ENCODE measurements around the gene GDAP1L1. TPM values are rescaled to one million over a fixed set of nuclear protein-coding genes. Genes with fewer than 3 reads are reported as not detected.
A peak's percentile ranks its signal among the peaks of the same experiment; 100 is the strongest.

GDAP1L1 gene
- total RNA-seq, 2 donors from 2014 or later, result not detected

DNA sequence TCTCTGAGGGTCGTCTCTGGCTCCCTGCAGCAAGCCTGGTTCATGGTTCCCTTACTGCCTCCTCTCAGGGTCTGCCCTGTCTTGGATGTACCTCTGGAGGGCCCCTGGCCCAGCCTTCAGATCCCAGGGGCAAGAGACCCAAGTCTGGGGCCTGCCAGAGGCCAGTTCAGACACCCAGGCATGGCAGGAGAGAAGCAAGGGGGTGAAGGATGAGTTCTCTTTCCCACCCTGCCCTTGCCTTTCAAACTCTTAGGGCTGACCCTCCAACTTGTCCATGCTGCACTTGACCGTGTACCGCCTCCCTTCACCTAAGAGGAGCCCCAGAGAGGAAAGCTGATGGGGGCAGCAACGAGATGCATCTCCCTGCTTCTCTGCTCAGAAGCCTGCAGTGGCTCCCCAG is 4.2 kb downstream of the GDAP1L1 start:
- Mint-ChIP-seq H3K9me3 (no peaks in the 10 kb centered on the region), H3K27me3 (peaks cover 6 to 8% of the 10 kb centered on the region in 2 donors), H3K27ac (no peak overlapping the region), H3K4me3 (no peak overlapping the region), H3K4me1 (ENCODE audit: low read depth in 2 of 2) (peaks cover 0 to 5% of the 10 kb centered on the region in 2 donors), H3K36me3 (no peaks in the 10 kb centered on the region)
- no peak for DNase-seq (ENCODE audit: low spot score)
- ATAC-seq, result no peak

DNA sequence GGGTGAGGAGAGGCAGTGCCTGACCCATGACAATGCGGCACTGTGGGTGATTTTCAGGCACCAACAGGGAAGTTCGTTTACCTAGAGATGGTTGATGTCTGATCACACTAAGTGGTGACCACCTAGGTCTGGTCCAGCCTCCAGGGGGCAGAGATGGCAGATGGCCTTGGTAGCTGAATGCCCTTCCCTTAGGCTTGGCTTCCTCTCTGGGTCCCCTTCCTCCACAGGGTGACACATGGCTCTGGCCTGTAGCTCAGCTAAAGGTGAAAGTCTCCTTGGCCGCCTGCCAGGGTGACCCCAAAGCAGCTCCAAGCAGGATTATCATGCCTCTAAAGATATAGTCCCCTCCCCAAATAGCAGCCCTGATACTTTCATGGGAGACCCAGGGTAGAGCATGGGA is 6.4 kb downstream of the GDAP1L1 start:
- Mint-ChIP-seq H3K27me3 (peaks cover 0 to 2% of the 10 kb centered on the region in 2 donors), H3K27ac (no peak overlapping the region), H3K36me3 (no peaks in the 10 kb centered on the region), H3K4me1 (ENCODE audit: low read depth in 2 of 2) (peaks cover 0 to 2% of the 10 kb centered on the region in 2 donors), H3K4me3 (no peak overlapping the region), H3K9me3 (no peaks in the 10 kb centered on the region)
- ATAC-seq (no peak), DNase-seq (ENCODE audit: low spot score) (no peak)

DNA sequence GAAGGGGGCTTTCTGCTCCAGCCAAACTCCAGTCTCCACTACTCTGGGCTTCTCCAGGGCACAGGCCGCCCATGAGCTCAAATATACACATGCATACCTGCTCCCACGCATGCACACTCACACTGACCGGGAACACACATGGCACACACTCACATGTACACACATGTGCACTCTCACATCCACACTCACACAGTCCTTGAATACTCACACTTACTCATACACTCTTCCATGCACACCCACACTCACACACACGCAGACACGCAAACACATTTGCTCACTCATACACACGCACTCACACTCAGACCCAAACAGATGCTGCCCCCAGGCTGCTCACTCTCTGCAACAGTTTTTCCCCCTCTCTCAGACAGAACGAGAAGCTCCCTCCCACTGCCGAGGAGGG is 7.0 kb downstream of the GDAP1L1 start:
- Mint-ChIP-seq H3K27ac (no peak overlapping the region), H3K9me3 (no peaks in the 10 kb centered on the region), H3K36me3 (no peaks in the 10 kb centered on the region), H3K4me3 (no peak overlapping the region), H3K4me1 (ENCODE audit: low read depth in 2 of 2) (peaks cover 0 to 2% of the 10 kb centered on the region in 2 donors), H3K27me3 (peaks cover 0 to 2% of the 10 kb centered on the region in 2 donors)
- no peak for ATAC-seq
- no peak for DNase-seq (ENCODE audit: low spot score)

DNA sequence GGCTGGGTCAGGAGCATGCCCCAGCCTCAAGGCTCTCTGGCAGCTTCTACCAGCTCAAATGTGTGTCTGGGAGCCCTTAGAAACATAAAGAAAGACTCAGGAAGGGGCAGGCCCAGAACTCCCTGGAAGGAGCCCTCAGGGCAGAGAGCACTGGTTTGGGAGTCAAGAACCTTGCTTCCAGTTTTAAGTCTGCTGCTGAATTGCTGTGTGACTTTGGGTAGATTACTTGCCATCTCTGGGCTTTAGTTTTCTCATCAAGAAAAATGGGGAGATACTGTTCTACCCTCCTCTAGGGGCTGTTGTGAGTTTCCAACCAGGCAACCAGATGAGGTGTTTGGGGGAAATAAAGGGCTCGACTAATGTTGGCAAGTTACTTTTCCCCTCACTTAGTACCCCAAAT is 8.8 kb downstream of the GDAP1L1 start:
- H3K4me1 Mint-ChIP-seq (ENCODE audit: low read depth in 2 of 2), result peaks cover 0 to 2% of the 10 kb centered on the region in 2 donors
- H3K27ac Mint-ChIP-seq, result no peak overlapping the region
- no peak overlapping the region for H3K4me3 Mint-ChIP-seq
- no peaks in the 10 kb centered on the region for H3K9me3 Mint-ChIP-seq
- peaks cover 0 to 2% of the 10 kb centered on the region in 2 donors for H3K27me3 Mint-ChIP-seq
- ATAC-seq (no peak), DNase-seq (ENCODE audit: low spot score) (no peak)
- H3K36me3 Mint-ChIP-seq, result no peaks in the 10 kb centered on the region

DNA sequence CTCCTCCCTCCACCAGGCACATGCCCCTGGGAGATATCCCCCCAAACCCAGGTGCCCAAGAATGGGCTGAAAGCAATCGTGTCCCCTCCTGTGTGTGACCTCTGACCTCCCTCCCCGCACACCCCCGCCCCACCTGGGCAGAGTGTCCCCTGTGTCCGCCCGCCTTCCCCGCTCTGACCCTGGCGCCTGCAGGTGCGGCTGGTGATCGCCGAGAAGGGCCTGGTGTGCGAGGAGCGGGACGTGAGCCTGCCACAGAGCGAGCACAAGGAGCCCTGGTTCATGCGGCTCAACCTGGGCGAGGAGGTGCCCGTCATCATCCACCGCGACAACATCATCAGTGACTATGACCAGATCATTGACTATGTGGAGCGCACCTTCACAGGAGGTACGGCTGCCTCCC is 9.9 kb downstream of the GDAP1L1 start:
- peaks cover 0 to 2% of the 10 kb centered on the region in 2 donors for H3K4me1 Mint-ChIP-seq (ENCODE audit: low read depth in 2 of 2)
- no peaks in the 10 kb centered on the region for H3K36me3 Mint-ChIP-seq

DNA sequence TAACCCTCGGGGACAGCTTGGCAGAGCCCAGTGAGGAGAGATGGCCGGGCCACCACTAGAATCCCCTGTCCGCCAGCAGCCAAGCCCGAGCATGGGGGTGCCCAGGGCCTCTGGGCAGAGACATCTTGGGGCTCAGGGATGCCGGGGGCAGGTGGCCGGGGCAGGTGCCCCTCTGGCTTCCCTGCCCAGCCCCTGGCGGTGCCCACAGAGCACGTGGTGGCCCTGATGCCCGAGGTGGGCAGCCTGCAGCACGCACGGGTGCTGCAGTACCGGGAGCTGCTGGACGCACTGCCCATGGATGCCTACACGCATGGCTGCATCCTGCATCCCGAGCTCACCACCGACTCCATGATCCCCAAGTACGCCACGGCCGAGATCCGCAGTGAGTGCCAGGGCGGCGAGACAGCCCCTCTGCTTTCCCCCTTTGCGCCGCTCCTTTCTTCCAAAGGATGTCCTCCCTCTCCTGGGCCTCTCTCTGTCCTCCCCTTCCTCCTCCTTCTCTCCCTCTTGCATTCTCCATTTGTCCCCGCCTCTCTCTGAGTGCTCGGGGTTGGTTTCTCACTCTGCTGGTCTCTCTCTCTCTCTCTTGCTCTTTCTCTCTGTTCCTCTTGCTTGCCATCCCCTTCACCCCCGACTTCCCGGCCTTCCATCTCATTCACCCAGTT is 11.2 kb downstream of the GDAP1L1 start:
- ATAC-seq, result no peak
- Mint-ChIP-seq H3K36me3 (no peaks in the 10 kb centered on the region), H3K27me3 (no peaks in the 10 kb centered on the region), H3K27ac (no peak overlapping the region), H3K4me3 (no peak overlapping the region), H3K4me1 (ENCODE audit: low read depth in 2 of 2) (peaks cover 0 to 2% of the 10 kb centered on the region in 2 donors), H3K9me3 (no peaks in the 10 kb centered on the region)
- DNase-seq (ENCODE audit: low spot score), result no peak

More for the DNA sequence above, 9.9 kb downstream of the GDAP1L1 start:
- H3K27ac Mint-ChIP-seq, result no peak overlapping the region
- peaks cover 0 to 2% of the 10 kb centered on the region in 2 donors for H3K27me3 Mint-ChIP-seq
- H3K9me3 Mint-ChIP-seq, result no peaks in the 10 kb centered on the region
- H3K4me3 Mint-ChIP-seq, result no peak overlapping the region
- DNase-seq (ENCODE audit: low spot score) (no peak), ATAC-seq (no peak)

DNA sequence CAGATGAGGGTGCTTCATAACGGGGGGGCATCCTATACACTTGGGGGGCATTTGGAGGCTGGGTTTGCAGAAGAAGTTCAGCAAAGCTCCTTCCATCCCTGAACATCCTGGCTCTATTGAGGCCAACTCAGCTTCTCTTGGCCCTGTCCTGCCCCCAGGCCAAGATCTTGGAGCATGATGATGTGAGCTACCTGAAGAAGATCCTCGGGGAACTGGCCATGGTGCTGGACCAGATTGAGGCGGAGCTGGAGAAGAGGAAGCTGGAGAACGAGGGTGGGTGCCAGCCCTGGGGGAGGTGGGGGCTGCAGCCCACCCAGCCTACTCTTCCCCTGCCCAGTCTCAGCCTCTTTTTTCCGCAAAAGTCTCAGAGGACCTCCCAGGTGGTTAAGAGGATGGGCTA is 17.2 kb downstream of the GDAP1L1 start:
- H3K9me3 Mint-ChIP-seq, result no peaks in the 10 kb centered on the region
- H3K36me3 Mint-ChIP-seq, result no peaks in the 10 kb centered on the region
- no peak for DNase-seq (ENCODE audit: low spot score)
- H3K4me1 Mint-ChIP-seq (ENCODE audit: low read depth in 2 of 2), result peaks cover 0 to 5% of the 10 kb centered on the region in 2 donors
- ATAC-seq, result no peak
- H3K4me3 Mint-ChIP-seq, result no peak overlapping the region
- H3K27ac Mint-ChIP-seq, result no peak overlapping the region
- H3K27me3 Mint-ChIP-seq, result no peaks in the 10 kb centered on the region

DNA sequence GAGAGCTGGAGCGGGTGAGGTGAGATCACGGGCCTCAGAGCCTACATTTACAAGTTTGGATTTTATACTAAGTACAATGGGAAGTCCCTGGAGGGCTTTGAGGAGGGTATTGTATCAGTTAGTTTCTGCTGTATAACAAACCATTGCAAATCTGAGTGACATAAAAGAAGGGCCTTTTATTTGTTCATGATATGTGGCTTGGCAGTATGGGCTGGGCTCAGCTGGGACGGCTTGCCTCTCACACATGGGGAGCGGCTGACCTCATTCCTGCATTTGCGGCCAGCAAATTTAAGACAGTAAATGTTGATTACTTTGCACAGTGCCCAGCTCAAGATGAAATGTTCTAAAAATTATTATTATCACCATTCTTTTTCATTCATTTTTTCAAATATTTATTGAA is 21.7 kb downstream of the GDAP1L1 start:
- DNase-seq (ENCODE audit: low spot score) (no peak), ATAC-seq (no peak)
- H3K4me3 Mint-ChIP-seq, result no peak overlapping the region
- H3K9me3 Mint-ChIP-seq, result no peaks in the 10 kb centered on the region
- H3K27ac Mint-ChIP-seq, result no peak overlapping the region
- no peaks in the 10 kb centered on the region for H3K36me3 Mint-ChIP-seq
- H3K4me1 Mint-ChIP-seq (ENCODE audit: low read depth in 2 of 2), result peaks cover 0 to 5% of the 10 kb centered on the region in 2 donors
- H3K27me3 Mint-ChIP-seq, result no peaks in the 10 kb centered on the region

DNA sequence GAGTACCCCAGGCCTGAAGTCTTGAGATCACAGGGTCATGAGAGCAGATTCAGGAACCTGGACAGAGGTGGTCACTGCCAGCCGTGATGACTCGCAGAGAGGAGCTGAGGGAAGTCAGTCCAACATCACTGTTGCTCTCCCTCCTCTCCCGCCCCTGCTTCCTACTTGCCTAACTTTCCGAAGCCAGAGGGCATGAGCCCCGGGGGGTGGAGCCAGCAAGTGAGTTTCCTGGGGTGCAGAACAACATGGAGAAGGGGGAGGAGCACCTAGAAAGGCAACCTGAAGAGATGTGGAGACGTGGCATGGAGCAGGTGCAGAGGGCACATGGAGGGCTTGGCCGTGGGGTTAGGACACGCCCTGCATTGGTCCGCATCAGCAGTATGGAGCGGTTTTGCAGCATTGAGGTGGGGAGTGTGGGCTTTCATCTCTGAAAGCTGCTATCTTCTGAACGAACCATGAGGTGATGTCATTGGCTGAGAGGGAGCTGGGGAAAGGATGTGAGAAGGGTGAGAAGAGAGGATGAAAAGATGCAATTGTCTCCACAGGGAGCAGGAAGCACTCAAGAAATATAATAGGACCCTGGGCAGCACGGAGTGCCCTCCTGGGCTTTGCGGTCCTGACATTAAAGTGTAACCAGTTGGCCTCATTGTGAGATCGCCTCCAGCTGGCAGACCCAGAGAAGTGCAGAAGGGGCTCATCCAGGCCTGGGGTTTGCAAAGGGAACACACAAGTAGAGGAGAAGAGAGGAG is 25.0 kb downstream of the GDAP1L1 start:
- Mint-ChIP-seq H3K36me3 (no peaks in the 10 kb centered on the region), H3K27me3 (no peaks in the 10 kb centered on the region), H3K27ac (no peak overlapping the region), H3K4me1 (ENCODE audit: low read depth in 2 of 2) (no peaks in the 10 kb centered on the region), H3K9me3 (no peaks in the 10 kb centered on the region), H3K4me3 (no peak overlapping the region)
- ATAC-seq, result no peak
- DNase-seq (ENCODE audit: low spot score), result no peak

DNA sequence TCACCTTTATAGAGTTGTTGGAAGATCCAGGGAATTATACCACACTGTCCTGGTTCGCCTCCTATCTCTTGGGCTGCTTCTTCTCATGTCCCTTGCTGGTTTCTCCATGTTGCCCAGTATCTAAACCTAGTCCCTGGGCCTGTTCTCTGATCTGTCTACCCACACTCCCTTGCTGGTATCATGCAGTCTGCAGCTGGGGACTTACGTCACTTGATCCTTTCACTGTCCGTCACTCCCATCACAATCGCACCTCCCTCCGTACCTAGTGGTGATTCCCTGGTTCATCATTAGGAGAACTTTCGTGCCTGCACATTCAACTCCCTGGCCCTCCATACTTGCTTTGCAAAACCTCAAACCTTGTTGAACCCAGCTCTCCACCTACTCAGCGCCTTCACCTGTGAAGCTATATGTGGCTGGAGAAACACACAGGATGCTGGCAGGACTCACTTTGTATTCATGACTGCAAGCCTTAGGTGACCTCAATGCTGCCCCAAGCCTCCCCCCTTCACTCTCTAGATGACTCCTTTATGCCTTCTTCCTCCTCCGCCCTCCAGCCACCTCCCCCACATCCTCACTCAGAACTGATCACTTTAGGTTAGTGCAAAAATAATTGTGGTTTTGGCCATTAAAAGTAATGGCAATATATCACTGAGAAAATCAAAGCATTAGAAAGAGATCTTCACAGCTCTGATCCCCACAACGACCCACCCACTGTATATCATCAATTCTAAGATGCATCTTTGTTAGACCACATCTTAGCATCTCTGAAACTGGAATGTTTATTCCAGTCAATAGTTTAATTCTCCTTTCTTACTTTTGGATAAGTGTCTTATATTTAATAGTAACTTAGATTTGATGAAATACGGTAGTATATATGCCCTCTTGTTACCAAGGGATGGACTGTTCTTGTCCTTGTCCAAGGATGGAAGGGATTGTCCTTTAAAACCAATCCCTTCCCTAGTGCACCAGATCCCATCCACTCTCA is 26.4 kb downstream of the GDAP1L1 start:
- Mint-ChIP-seq H3K36me3 (no peaks in the 10 kb centered on the region), H3K9me3 (no peaks in the 10 kb centered on the region), H3K4me3 (no peak overlapping the region), H3K4me1 (ENCODE audit: low read depth in 2 of 2) (peaks cover 0 to 3% of the 10 kb centered on the region in 2 donors), H3K27me3 (no peaks in the 10 kb centered on the region), H3K27ac (no peak overlapping the region)
- peak in 1 of 2 donors; percentile 51 for ATAC-seq
- DNase-seq (ENCODE audit: low spot score), result no peak

DNA sequence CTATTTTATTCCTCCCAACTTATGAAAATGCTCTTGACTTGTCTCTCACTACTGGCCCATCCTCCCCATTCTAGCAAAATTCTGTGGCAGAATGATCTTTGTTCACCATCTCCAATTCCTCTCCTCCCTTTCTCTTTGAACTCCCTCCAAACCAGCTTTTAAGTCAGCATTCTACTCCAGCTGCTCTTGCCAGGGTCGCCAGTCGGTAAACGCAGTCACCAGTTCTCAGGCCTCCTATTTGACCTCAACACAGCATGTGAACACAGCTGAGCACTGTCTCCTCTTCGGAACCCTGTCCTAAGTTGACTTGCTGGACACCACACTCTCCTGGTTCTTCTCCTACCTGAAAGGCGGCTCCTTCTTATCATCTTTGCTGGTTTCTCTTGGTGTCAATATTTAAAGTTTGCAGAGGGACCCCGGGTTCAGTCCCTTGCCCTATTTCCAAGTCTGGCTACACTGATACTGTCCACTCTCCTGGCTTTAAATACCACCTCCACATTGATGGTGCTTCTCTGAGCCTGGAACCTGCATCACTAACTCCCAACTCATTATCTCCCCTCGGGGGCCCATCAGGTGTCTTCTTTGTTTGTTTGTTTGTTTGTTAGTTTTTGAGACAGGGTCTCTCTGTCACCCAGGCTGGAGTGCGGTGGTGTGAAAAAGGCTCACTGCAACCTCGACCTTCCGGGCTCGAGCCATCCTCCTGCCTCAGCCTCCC is 27.4 kb downstream of the GDAP1L1 start:
- no peaks in the 10 kb centered on the region for H3K27me3 Mint-ChIP-seq
- H3K27ac Mint-ChIP-seq, result no peak overlapping the region
- H3K4me1 Mint-ChIP-seq (ENCODE audit: low read depth in 2 of 2), result peaks cover 0 to 3% of the 10 kb centered on the region in 2 donors
- no peak for DNase-seq (ENCODE audit: low spot score)
- no peak overlapping the region for H3K4me3 Mint-ChIP-seq
- no peaks in the 10 kb centered on the region for H3K36me3 Mint-ChIP-seq
- no peaks in the 10 kb centered on the region for H3K9me3 Mint-ChIP-seq
- no peak for ATAC-seq

DNA sequence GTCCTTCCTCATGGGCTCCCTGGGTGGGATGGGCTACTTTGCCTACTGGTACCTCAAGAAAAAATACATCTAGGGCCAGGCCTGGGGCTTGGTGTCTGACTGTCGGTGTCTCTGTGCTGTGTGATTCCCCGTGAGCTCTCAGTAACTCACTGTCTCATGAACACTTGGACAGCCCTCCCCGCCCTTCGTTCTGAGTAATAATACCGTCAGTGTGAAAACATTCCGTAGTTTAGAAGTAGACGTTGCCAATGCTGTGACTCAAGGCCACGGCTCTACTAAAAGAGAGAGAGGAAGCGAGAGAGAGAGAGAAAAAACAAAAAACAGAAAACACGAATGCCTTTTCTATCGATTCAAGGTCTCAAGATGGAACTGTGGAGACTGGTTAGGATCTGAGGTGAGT is 32.1 kb downstream of the GDAP1L1 start:
- Mint-ChIP-seq H3K36me3 (no peaks in the 10 kb centered on the region), H3K4me3 (no peak overlapping the region), H3K27ac (no peak overlapping the region), H3K4me1 (ENCODE audit: low read depth in 2 of 2) (peaks cover 0 to 7% of the 10 kb centered on the region in 2 donors), H3K9me3 (no peaks in the 10 kb centered on the region), H3K27me3 (no peaks in the 10 kb centered on the region)
- no peak for ATAC-seq
- no peak for DNase-seq (ENCODE audit: low spot score)

DNA sequence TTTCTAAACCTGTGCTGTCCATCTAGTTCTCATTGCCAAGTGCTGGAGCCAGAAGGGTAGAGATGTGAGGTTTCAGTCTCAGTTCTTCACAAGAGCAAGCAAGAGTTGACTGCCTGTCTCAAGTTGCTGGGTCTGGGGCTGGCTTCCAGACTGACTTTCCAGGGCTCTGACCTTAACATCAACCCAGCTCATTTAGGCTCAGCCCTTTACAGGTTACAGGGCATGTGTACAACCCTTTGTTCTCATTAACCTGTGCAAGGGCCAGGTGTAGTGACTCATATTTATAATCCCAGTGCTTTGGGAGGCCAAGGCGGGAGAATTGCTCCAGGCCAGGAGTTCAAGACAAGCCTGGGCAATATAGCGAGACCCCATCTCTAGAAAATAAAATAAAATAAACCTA is 33.3 kb downstream of the GDAP1L1 start:
- DNase-seq (ENCODE audit: low spot score) (no peak), ATAC-seq (no peak)
- no peak overlapping the region for H3K4me3 Mint-ChIP-seq
- H3K36me3 Mint-ChIP-seq, result no peaks in the 10 kb centered on the region
- H3K27ac Mint-ChIP-seq, result no peak overlapping the region
- no peaks in the 10 kb centered on the region for H3K27me3 Mint-ChIP-seq
- no peaks in the 10 kb centered on the region for H3K9me3 Mint-ChIP-seq
- H3K4me1 Mint-ChIP-seq (ENCODE audit: low read depth in 2 of 2), result peaks cover 0 to 7% of the 10 kb centered on the region in 2 donors
